Neural cell (in vitro differentiated cells): ENCODE data around the gene TOR2A.

Experiments used
- CTCF ChIP-seq: fragments of 450-650 bp; IDR thresholded peaks from 2 replicates; pipeline ENCODE4 v1.5.1; 2014; ENCODE audit warnings: antibody characterized with exemption, mild to moderate bottlenecking, moderate library complexity; ENCODE audit not compliant: poor library complexity, severe bottlenecking
- EP300 ChIP-seq: fragments of 450-650 bp; conservative IDR thresholded peaks from 2 replicates; pipeline ENCODE4 v1.6.1; 2014; ENCODE audit warnings: antibody characterized with exemption, mild to moderate bottlenecking, moderate library complexity; ENCODE audit not compliant: poor library complexity, severe bottlenecking
- EZH2 ChIP-seq: fragments of 200-600, 300-800 bp; shearing (Covaris generic), sonication (generic); IDR thresholded peaks from 2 replicates; pipeline ENCODE4 v1.6.1; 2014; ENCODE audit warnings: antibody characterized with exemption, low read length, borderline replicate concordance, mild to moderate bottlenecking; ENCODE audit not compliant: insufficient read depth, poor library complexity, severe bottlenecking
- MXI1 ChIP-seq: fragments of 450-650 bp; conservative IDR thresholded peaks from 2 replicates; pipeline ENCODE4 v1.6.1; 2014; ENCODE audit warnings: antibody characterized with exemption, mild to moderate bottlenecking; ENCODE audit not compliant: poor library complexity, severe bottlenecking
- POLR2AphosphoS5 ChIP-seq: IDR thresholded peaks from 2 replicates; pipeline ENCODE4 v1.6.1; 2012
- RAD21 ChIP-seq: fragments of 450-650 bp; conservative IDR thresholded peaks from 2 replicates; pipeline ENCODE4 v1.6.1; 2014; ENCODE audit warnings: antibody characterized with exemption, mild to moderate bottlenecking, moderate library complexity
- REST ChIP-seq: IDR thresholded peaks from 2 replicates; pipeline ENCODE4 v1.6.1; 2012; ENCODE audit warnings: borderline replicate concordance
- SMC3 ChIP-seq: fragments of 450-650 bp; conservative IDR thresholded peaks from 2 replicates; pipeline ENCODE4 v1.6.1; 2014; ENCODE audit warnings: antibody characterized with exemption, mild to moderate bottlenecking, moderate library complexity; ENCODE audit not compliant: poor library complexity
- TAF1 ChIP-seq: IDR thresholded peaks from 2 replicates; pipeline ENCODE4 v1.6.1; 2012; ENCODE audit warnings: low read depth

DNA sequence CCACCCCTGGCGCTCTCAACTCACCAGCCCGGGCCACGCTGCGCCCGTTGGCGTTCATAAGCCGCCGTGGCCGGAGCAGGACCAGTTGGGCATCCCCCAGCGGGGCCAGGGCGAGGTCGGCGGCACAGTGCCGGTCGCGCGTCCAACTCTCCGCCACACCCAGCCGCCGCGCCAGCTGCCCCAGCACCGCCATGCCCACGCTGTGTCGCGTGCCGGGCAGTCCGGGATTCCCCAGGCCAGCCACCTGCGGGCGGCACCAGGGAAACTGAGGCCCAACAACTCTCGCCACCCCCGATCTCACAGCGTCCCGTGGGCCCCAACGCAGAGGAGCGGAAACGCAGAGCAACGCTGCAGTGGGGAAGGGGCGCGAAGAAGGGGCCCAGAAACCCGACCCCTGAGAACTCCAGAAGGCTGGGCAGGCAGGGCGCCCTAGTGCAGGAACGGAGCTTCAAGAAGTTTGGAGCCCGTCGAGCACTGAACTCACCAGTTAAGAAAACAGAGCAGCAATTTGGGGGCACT lies 20.1 kb downstream of the TOR2A start:
- no peak for TF ChIP-seq CTCF
- TF ChIP-seq POLR2AphosphoS5: no peak
- TF ChIP-seq TAF1: no peak
- no peak for TF ChIP-seq MXI1
- no peak for TF ChIP-seq EP300
- no peak for TF ChIP-seq EZH2
- no peak for TF ChIP-seq SMC3
- no peak for TF ChIP-seq RAD21
- TF ChIP-seq REST: no peak
